ENCODE measurements around the gene AKAP13.
"Not testable (repeated sequence)": the region's sequence is repeated elsewhere in the genome, so short reads cannot be mapped to it uniquely, and the experiment has no call there.

AKAP13 gene

DNA sequence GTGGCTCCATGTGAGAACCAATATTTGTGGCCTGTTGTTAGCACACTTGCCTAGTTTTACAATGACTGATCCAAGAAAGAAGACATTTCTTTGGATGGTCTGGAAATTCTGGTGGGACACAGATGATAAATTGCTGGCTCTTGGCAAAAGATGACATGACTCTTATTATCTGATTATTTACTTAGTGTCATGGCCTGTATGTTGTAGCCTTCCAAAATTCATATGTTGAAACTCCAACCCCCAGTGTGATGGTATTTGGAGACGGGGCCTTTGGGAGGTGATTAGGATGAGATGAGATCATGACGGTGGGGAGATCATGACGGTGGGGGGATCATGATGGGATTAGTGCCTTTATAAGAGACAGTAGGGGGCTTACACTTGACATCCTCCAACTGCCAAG is 30.0 kb upstream of the AKAP13 start:
- no peak for DNase-seq

DNA sequence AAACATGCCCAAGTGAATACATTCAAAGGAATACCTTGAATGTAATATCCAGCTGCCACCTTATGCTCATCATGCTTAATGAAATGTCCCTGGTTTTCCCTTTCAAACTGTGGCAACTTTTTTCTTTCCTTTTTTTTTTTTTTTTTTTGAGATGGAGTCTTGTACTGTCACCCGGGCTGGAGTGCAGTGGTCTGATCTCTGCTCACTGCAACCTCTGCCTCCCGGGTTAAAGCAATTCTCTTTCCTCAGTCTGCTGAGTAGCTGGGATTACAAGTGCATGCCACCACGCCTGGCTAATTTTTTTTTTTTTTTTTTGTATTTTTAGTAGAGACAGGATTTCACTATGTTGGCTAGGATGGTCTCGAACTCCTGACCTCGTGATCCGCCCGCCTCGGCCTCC is 28.9 kb upstream of the AKAP13 start:
- DNase-seq, result not testable (repeated sequence)

GRCh38 chr15:85351965-85352364 is 28.4 kb upstream of the AKAP13 start:
- DNase-seq, result no peak

DNA sequence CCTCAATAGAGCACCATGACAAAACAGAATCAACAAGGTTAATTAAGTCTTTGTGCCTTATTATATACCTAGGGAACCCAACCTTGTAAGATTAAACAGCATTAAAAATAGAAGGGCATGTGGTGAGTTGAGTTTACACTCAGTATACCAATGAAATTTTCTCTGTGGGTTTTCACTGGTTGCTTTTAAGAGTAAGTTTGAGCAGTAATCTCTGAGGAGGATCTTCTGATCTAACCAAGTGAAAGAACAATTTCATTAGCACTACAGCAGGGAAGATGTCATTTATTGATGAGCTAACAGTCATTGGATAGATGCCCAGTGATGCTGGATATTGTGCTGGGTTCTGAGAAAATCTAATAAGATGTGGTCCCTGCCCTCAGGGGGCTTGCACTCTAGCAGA is 26.9 kb upstream of the AKAP13 start:
- DNase-seq, result peak; percentile 18 to 20

- no peak for DNase-seq
Measured at GRCh38 chr15:85354461-85354860, 25.9 kb upstream of the AKAP13 start.

DNA sequence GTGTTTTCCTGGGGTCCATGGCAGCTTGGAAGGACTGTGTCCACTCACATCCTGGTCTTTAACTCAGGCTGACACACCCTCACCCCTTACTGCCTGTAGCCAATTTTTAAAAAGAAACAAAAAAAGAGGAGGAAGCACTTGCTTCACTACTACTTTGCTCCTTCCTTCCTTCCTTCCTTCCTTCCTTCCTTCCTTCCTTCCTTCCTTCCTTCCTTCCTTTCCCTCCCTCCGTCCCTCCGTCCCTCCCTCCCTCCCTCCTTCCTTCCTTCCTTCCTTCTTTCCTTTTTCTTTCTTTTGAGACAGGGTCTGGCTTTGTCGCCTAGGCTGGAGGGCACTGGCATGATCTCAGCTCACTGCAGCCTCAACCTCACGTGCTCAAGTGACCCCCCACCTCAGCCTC is 25.5 kb upstream of the AKAP13 start:
- no peak for DNase-seq

- DNase-seq, result no peak
Measured at GRCh38 chr15:85356276-85356675, 24.1 kb upstream of the AKAP13 start.

DNA sequence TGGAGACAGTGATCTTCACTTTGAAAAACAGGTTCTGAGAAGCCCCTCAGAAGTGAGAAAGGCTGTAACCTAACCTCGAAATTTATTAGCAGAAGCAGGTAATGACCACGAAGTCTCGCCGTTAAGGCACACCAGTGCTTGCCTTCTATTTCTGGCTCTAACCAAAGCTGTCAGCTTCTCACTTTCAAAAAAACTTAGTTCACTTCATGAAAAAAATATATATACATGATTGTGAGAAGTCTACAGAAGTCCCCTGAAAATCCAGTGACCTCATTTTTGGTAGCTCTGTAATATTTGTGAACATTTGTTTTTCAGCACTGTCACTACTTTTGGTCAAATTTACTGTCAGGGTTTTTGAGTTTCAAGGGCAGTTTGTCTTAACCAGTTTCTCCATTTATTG is 19.1 kb upstream of the AKAP13 start:
- no peak for DNase-seq

DNA sequence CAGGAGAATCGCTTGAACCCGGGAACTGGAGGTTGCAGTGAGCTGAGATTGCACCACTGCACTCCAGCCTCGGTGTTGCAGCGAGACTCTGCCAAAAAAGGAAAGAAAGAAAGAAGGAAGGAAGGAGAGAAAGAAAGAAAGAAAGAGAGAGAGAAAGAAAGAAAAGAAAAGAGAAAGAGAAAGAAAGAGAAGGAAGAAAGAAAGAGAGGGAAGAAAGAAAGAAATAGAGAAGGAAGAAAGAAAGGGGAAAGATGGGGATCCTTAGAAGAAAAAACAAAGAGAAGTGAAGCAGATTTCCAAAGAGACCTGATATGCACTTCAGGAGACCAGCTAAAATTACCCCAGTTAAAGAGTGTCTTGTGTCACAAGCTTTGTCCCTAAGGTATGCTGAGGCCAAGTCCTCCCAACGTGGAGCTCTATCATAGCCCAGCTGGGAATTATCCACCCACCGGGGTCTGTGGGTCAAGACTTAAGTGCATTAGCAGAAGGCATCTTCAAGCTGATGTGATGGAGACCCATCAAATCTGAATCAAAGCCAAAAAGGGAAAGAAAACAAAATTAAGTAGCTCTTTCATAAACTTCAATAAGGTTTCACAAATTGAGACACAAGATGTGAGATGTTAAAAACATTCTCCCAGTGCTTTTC is 17.8 kb upstream of the AKAP13 start:
- DNase-seq, result no peak

GRCh38 chr15:85365980-85366379 is 14.4 kb upstream of the AKAP13 start:
- DNase-seq, result no peak

- DNase-seq, result no peak
Measured at GRCh38 chr15:85367741-85368140, 12.7 kb upstream of the AKAP13 start.

DNA sequence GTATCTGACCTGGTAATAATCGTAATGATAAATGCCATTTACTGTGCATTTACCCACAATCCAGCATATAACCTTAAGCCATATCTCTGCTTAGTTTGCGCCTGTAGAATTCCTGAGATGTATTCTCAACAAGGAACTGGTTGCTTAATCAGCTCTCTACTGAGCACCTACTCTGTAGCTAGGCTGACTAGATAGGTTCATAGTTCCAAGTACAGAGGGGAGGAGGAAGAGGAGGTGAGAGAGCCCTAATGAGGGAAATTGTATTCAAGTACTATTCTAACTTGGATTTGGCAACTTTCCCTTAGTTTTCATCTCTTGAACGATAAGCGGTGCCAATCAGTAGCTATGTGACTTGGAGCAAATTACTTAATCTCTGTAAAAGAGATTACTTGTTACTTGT is 5.6 kb upstream of the AKAP13 start:
- DNase-seq, result no peak

- DNase-seq, result no peak
Measured at GRCh38 chr15:85377269-85377668, 3.1 kb upstream of the AKAP13 start.

GRCh38 chr15:85377986-85378385 is 2.4 kb upstream of the AKAP13 start:
- DNase-seq, result no peak

DNA sequence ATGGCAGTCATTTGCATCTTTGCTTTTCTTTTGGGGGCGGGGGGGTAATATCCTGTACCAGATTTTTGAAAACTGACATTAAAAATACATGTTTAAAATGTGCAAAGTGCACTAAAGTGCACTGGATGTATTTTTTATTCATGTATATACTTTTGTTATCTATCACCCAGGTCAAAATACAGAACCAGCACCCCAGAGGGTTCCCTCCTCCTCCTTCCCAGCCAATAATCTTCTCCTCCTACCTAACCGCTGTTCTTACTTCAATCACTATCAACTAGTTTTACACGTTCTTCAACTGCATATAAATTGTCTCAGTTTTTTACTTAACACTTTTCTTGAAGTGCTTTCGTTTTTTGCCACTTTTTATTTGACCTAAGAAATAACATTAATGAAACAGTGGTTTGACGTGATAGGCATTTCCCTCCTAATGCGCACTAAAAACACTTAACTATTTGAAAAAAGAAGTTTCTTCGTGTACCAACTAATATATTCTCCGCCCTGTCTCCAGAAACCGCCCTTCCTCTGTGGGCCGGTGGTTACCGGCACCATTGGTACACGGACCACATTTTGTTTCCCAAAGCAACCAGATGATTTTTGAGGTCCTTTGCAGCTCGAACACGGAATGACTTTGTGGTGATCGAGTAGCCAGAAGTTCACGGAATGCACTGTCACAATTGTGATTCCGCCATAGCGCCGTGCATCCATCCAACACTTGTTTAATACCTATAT is 836 bp upstream of the AKAP13 start:
- no peak for DNase-seq

GRCh38 chr15:85380812-85381642 is 624 bp downstream of the AKAP13 start:
- peak in 1 of 2 experiments; percentile 23 for DNase-seq

GRCh38 chr15:85381850-85382751 is 1.7 kb downstream of the AKAP13 start:
- DNase-seq, result no peak

- DNase-seq, result no peak
Measured at GRCh38 chr15:85382942-85383341, 2.5 kb downstream of the AKAP13 start.

DNA sequence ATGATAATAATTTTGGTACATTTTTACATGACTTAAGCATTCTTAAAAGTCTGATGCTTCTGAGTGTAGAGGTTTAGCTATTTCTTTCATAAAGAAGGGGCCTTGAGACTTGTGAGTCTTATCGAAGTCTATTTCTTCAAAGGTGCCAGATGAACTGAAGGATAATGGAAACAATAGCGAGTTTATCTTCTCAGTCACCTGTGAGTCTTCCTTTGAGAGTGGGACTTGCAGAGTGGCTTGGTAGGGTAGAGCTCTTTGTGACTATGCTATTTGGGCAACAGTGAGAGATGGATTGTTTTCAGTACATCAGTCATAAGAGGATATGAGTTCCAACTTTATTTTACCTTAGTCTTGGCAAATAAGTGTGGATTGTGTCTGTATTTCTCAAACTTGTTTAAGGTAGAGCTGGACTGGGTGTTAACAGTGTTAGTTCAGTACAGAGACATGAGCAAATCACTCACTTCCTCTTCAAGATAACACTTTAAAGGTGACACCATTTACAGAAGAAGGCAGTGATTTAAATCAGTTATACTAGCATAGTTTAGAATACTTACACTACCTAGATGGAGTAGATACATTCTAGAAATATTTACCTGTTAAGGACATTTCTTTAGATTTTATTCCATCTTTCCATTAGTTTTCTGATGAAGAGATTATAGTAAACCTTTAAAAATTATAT is 3.2 kb downstream of the AKAP13 start:
- no peak for DNase-seq

DNA sequence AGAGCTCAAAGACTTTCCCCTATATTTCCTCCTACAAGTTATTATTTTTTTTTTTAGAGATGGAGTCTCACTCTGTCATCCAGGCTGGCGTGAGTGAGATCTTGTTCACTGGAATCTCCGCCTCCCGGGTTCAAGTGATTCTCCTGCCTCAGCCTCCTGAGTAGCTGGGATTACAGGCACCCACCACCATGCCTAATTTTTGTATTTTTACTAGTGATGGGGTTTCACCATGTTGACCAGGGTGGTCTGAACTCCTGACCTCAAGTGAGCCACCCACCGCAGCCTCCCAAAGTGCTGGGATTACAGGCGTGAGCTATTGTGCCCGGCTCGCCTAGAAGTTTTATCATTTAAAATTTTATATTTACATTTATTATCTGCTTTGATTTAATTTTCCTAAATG is 5.9 kb downstream of the AKAP13 start:
- DNase-seq, result no peak

DNA sequence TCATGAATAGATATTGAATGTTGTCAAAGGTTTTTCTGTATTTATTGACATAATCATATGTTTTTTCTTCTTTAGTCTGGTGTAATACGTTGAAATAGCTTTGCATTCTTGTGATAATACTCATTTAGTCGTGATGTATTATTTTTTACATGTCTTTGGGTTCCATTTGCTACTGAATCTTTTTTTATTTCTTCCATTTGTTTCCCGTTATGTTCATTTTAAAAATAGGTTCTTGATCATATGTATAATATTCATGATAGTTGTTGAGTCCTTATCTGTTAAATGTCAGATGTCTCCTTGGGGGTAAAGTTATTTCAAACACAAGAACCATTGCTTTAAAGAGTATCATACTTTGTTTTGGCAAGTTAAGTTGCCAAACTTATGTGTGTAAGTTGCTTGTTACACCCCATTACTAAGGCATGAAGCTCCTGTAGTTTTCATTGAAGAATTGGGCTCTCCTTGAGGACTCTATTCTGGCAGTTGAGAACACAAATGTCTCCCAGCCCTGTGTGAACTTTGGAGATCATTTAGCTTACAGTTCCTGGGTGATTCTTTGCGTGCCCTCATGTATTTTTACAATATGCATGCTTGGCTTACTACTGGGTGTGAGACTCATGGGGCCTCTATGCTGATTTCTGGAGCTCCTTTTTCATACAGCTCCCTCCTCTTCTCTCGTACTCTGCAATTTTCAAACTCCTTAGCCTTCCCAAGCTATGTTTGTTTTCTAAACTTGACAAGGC is 8.3 kb downstream of the AKAP13 start:
- no peak for DNase-seq

DNA sequence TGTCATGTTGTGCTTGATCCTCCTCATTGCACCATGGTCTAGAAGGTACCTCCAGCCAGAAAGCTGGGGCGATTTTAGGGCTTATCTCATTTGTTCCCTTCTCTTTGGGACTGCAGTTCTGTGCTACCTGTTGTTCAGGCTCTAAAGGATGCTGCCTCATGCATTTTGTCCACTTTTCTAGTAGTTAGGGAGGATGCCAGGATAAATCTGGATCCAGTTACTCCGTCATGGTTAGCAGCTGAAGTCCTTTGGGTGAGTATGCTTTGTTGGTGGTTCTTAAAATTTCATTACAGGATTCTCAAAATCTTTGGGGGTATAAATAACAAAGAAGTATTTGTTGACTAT is 8.9 kb downstream of the AKAP13 start:
- DNase-seq, result no peak
